ENCODE results near the gene GPR33.
"Not testable (repeated sequence)": the region's sequence is repeated elsewhere in the genome, so short reads cannot be mapped to it uniquely, and the experiment has no call there.

Gene GPR33

GRCh38 chr14:31484754-31485153, 3.1 kb downstream of the GPR33 start:
- no peak for DNase-seq (ENCODE audit: low read depth)
- no peak overlapping the region for H3K4me3 ChIP-seq (ENCODE audit: low read length)
- TF ChIP-seq, protein P1, sequence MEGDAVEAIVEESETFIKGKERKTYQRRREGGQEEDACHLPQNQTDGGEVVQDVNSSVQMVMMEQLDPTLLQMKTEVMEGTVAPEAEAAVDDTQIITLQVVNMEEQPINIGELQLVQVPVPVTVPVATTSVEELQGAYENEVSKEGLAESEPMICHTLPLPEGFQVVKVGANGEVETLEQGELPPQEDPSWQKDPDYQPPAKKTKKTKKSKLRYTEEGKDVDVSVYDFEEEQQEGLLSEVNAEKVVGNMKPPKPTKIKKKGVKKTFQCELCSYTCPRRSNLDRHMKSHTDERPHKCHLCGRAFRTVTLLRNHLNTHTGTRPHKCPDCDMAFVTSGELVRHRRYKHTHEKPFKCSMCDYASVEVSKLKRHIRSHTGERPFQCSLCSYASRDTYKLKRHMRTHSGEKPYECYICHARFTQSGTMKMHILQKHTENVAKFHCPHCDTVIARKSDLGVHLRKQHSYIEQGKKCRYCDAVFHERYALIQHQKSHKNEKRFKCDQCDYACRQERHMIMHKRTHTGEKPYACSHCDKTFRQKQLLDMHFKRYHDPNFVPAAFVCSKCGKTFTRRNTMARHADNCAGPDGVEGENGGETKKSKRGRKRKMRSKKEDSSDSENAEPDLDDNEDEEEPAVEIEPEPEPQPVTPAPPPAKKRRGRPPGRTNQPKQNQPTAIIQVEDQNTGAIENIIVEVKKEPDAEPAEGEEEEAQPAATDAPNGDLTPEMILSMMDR (conservative IDR thresholded peaks at IDR 0.05; ENCODE audit: low read depth, low read length): no peak

- H3K4me3 ChIP-seq (ENCODE audit: low read length): no peak overlapping the region
- TF ChIP-seq, protein P1 (conservative IDR thresholded peaks at IDR 0.05; ENCODE audit: low read depth, low read length): no peak
- DNase-seq (ENCODE audit: low read depth): no peak
Observed at GRCh38 chr14:31480156-31480555, 7.7 kb downstream of the GPR33 start.

GRCh38 chr14:31479027-31479426, 8.8 kb downstream of the GPR33 start:
- no peak overlapping the region for H3K4me3 ChIP-seq (ENCODE audit: low read length)
- TF ChIP-seq, protein P1 (conservative IDR thresholded peaks at IDR 0.05; ENCODE audit: low read depth, low read length): no peak
- no peak for DNase-seq (ENCODE audit: low read depth)

DNA sequence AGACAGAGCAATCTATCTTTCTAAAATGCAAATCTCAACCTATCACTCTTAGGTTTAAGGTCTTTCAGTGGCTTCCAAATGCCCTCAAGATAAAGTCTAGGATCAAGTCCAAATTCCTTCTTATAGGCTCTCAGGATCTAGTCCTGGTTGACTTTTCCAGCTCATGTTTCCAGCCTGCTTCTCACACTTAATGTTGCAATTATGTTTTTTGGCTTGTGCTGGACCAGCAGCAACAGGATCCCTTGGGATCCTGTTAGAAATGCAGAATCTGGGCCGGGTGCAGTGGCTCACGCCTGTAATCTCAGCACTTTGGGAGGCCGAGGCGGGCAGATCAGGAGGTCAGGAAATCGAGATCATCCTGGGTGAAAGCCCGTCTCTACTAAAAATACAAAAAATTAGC, 10.6 kb downstream of the GPR33 start:
- no peak overlapping the region for H3K4me3 ChIP-seq (ENCODE audit: low read length)
- no peak for DNase-seq (ENCODE audit: low read depth)
- TF ChIP-seq, protein P1 (conservative IDR thresholded peaks at IDR 0.05; ENCODE audit: low read depth, low read length): no peak

DNA sequence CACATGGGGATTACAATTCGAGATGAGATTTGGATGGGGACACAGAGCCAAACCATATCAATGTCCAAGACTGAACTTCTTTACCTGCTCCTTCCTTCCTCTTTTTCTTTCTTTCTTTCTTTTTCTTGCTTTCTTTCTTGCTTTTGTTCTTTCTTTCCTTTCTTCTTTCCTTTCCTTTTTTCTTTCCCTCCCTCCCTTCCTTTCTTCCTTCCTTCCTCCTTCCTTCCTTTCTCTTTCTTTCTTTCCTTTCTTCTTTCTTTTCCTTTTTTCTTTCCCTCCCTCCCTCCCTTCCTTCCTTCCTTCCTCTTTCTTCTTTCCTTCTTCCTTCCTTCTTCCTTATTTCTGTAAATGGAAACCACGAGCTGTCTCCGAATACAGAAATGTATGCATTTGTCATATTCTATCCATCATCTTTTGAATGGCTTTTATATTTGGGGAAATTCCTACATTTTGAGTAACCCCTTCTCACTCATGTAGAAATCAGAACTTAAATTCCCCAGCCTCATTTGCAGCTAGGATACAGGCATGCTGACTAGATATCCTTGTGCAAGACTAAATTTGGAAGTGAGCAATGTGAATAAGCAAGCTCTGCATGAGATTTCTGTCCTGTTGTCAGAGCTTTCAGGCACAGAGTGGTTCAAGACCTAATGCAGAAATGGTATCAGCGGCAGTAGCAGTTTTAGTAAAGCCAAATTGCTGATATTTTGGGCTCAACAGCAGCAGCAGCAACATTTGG, 11.5 kb downstream of the GPR33 start:
- TF ChIP-seq, protein P1 (conservative IDR thresholded peaks at IDR 0.05; ENCODE audit: low read depth, low read length): no peak
- DNase-seq (ENCODE audit: low read depth): no peak
- H3K4me3 ChIP-seq (ENCODE audit: low read length): no peak overlapping the region

GRCh38 chr14:31466554-31466953, 21.3 kb downstream of the GPR33 start:
- no peak overlapping the region for H3K4me3 ChIP-seq (ENCODE audit: low read length)
- no peak for DNase-seq (ENCODE audit: low read depth)
- TF ChIP-seq, protein P1 (conservative IDR thresholded peaks at IDR 0.05; ENCODE audit: low read depth, low read length): no peak

DNA sequence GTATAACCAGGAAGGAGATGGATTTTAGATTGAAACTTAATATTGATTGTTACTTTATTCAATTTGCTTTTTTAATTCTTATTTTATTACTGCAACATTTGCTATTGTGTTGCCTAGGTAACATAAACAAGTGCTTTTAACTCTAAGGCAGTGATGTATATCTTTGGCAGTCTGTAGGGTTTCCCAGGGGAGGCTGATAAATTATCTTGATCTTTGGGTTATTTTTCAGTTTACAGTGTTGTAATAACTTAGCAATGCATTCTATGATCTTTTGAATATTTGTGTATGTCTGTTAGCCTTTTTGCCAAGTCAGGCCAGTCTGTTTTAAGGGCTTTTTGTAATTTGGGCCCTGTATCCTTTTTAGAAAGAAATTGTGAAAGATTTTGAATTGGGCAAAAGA, 22.7 kb downstream of the GPR33 start:
- no peak for DNase-seq (ENCODE audit: low read depth)
- no peak overlapping the region for H3K4me3 ChIP-seq (ENCODE audit: low read length)
- TF ChIP-seq, protein P1 (conservative IDR thresholded peaks at IDR 0.05; ENCODE audit: low read depth, low read length): no peak

DNA sequence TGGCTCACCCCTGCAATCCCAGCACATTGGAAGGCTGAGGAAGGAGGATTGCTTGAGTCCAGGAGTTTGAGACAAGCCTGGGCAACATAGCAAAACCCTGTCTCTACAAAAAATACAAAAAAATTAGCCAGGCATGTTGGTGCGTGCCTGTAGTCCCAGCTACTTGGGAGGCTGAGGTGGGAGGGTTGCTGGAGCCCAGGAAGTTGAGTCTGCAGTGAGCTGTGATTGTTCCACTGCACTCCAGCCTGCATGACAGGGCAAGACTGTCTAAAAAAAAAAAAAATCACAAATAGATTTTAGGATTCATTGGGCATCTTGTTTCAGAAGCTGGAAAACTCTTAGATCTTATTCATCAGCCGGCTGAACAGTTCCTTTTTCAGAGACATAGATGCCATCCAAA, 25.4 kb downstream of the GPR33 start:
- not testable (repeated sequence) for H3K4me3 ChIP-seq (ENCODE audit: low read length)

More for the DNA sequence above, 25.4 kb downstream of the GPR33 start:
- not testable (repeated sequence) for DNase-seq (ENCODE audit: low read depth)
